ENCODE measurements around the gene PPL. TPM values are rescaled to one million over a fixed set of nuclear protein-coding genes. Genes with fewer than 3 reads are reported as not detected.

The PPL gene
- total RNA-seq, 4 donors from 2014 or later: 304 to 377 (median 350) TPM

DNA sequence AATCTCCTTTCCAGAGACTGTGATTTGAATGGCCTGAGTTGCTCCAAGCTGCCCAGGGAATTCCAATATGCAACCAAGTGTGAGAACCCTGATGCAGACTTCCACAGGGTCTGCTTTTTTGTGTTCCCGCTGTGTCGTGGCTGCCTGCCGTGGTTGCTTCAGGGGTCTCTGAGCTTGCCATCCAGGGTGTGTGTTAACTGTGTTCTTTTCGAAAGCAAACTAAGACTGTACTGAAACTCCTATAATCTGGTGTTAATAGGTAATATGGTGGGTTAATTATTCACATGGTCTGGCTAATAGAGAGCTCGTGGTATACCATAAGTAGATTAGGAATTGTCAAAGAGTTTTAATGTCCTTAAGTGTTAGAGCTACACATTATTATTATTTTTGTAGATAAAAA, 68.9 kb downstream of the PPL start:
- WGBS: 92% methylated on average over 5 of the region's 5 CpGs
- Histone ChIP-seq H3K4me3 (no peak overlapping the region), H3K4me1 (peaks cover 21% of the 10 kb centered on the region), H3K27me3 (no peaks in the 10 kb centered on the region), H3K36me3 (peaks cover 41% of the 10 kb centered on the region), H3K9me3 (no peaks in the 10 kb centered on the region), H3K27ac (no peak overlapping the region)
- no peak for TF ChIP-seq POLR2A (IDR thresholded peaks at IDR 0.05)
- TF ChIP-seq, protein P1, sequence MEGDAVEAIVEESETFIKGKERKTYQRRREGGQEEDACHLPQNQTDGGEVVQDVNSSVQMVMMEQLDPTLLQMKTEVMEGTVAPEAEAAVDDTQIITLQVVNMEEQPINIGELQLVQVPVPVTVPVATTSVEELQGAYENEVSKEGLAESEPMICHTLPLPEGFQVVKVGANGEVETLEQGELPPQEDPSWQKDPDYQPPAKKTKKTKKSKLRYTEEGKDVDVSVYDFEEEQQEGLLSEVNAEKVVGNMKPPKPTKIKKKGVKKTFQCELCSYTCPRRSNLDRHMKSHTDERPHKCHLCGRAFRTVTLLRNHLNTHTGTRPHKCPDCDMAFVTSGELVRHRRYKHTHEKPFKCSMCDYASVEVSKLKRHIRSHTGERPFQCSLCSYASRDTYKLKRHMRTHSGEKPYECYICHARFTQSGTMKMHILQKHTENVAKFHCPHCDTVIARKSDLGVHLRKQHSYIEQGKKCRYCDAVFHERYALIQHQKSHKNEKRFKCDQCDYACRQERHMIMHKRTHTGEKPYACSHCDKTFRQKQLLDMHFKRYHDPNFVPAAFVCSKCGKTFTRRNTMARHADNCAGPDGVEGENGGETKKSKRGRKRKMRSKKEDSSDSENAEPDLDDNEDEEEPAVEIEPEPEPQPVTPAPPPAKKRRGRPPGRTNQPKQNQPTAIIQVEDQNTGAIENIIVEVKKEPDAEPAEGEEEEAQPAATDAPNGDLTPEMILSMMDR (IDR thresholded peaks at IDR 0.05): no peak
- no peak for DNase-seq (ENCODE audit: low spot score in 2 of 2)

GRCh38 chr16:4866586-4866985, 70.4 kb downstream of the PPL start:
- 96% methylated on average over 12 of the region's 12 CpGs for WGBS
- Histone ChIP-seq H3K4me3 (no peak overlapping the region), H3K36me3 (peaks cover 30% of the 10 kb centered on the region), H3K4me1 (peaks cover 21% of the 10 kb centered on the region), H3K9me3 (no peaks in the 10 kb centered on the region), H3K27me3 (no peaks in the 10 kb centered on the region), H3K27ac (no peak overlapping the region)
- TF ChIP-seq, protein P1 (IDR thresholded peaks at IDR 0.05): no peak
- TF ChIP-seq POLR2AphosphoS5 (IDR thresholded peaks at IDR 0.05): no peak
- no peak for TF ChIP-seq POLR2A (IDR thresholded peaks at IDR 0.05)
- TF ChIP-seq EP300 (IDR thresholded peaks at IDR 0.05): no peak
- no peak for DNase-seq (ENCODE audit: low spot score in 2 of 2)

DNA sequence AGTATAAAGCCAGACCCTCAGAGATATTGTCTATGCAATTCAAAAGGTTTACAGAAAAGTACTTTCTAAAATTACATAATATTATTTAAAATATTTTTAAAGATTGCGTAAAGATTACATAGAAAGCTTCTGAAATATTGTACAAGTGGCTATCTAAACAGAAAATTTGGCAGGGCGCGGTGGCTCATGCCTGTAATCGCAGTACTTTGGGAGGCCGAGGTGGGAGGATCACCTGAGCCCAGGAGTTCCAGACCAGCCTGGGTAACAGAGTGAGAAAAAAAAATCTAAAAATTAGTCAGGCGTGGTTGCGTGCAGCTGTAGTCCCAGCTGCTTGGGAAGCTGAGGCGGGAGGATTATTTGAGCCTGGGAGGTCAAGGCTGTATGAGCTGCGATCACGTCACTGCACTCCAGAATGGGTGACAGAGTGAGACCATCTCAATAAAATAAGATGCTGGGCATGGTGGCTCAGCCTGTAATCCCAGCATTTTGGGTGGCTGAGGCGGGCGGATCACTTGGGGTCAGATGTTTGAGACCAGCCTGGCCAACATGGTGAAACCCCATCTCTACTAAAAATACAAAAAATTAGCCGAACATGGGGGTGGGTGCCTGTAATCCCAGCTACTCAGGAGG, 71.6 kb downstream of the PPL start:
- Histone ChIP-seq H3K36me3 (peaks cover 31% of the 10 kb centered on the region), H3K27ac (no peak overlapping the region), H3K4me1 (peaks cover 21% of the 10 kb centered on the region), H3K4me3 (no peak overlapping the region), H3K27me3 (no peaks in the 10 kb centered on the region), H3K9me3 (no peaks in the 10 kb centered on the region)
- TF ChIP-seq POLR2AphosphoS5 (IDR thresholded peaks at IDR 0.05): no peak
- DNase-seq (ENCODE audit: low spot score in 2 of 2): no peak
- 95% methylated on average over 13 of the region's 13 CpGs for WGBS

- TF ChIP-seq POLR2AphosphoS5 (IDR thresholded peaks at IDR 0.05): no peak
- no peak for TF ChIP-seq POLR2A (IDR thresholded peaks at IDR 0.05)
- TF ChIP-seq EP300 (IDR thresholded peaks at IDR 0.05): no peak
- TF ChIP-seq, protein P1 (IDR thresholded peaks at IDR 0.05): no peak
- WGBS: 81% methylated on average over 3 of the region's 3 CpGs
- Histone ChIP-seq H3K36me3 (peaks cover 31% of the 10 kb centered on the region), H3K27me3 (no peaks in the 10 kb centered on the region), H3K4me3 (no peak overlapping the region), H3K27ac (no peak overlapping the region), H3K4me1 (peaks cover 16% of the 10 kb centered on the region), H3K9me3 (no peaks in the 10 kb centered on the region)
- DNase-seq (ENCODE audit: low spot score in 2 of 2): no peak
Measured at GRCh38 chr16:4864728-4865127, 72.2 kb downstream of the PPL start.

GRCh38 chr16:4862639-4863038, 74.3 kb downstream of the PPL start:
- Histone ChIP-seq H3K9me3 (no peaks in the 10 kb centered on the region), H3K27ac (no peak overlapping the region), H3K4me1 (peaks cover 2% of the 10 kb centered on the region), H3K27me3 (no peaks in the 10 kb centered on the region), H3K4me3 (no peak overlapping the region), H3K36me3 (peaks cover 52% of the 10 kb centered on the region)
- WGBS: 68% methylated on average over 5 of the region's 5 CpGs
- DNase-seq (ENCODE audit: low spot score in 2 of 2): no peak
- no peak for TF ChIP-seq EP300 (IDR thresholded peaks at IDR 0.05)
- TF ChIP-seq, protein P1 (IDR thresholded peaks at IDR 0.05): no peak
- TF ChIP-seq POLR2A (IDR thresholded peaks at IDR 0.05): no peak
- no peak for TF ChIP-seq POLR2AphosphoS5 (IDR thresholded peaks at IDR 0.05)

All from suprapubic skin (tissue), 4 donors.